ENCODE results near the gene LRFN2.

LRFN2 gene

GRCh38 chr6:40582892-40583291, 4.3 kb downstream of the LRFN2 start:
- no peak overlapping the region for H3K4me3 ChIP-seq (ENCODE audit: low read depth, low read length)
- no peak for TF ChIP-seq CTCF (IDR thresholded peaks at IDR 0.05; ENCODE audit: borderline replicate concordance, insufficient read depth, low read depth, low read length)

- TF ChIP-seq CTCF (IDR thresholded peaks at IDR 0.05; ENCODE audit: borderline replicate concordance, insufficient read depth, low read depth, low read length): no peak
- H3K4me3 ChIP-seq (ENCODE audit: low read depth, low read length): no peak overlapping the region
Measured at GRCh38 chr6:40579101-40579500, 8.1 kb downstream of the LRFN2 start.

GRCh38 chr6:40577672-40578071, 9.5 kb downstream of the LRFN2 start:
- no peak overlapping the region for H3K4me3 ChIP-seq (ENCODE audit: low read depth, low read length)
- TF ChIP-seq CTCF (IDR thresholded peaks at IDR 0.05; ENCODE audit: borderline replicate concordance, insufficient read depth, low read depth, low read length): no peak

- no peak overlapping the region for H3K4me3 ChIP-seq (ENCODE audit: low read depth, low read length)
- no peak for TF ChIP-seq CTCF (IDR thresholded peaks at IDR 0.05; ENCODE audit: borderline replicate concordance, insufficient read depth, low read depth, low read length)
Measured at GRCh38 chr6:40573221-40573620, 13.9 kb downstream of the LRFN2 start.

- H3K4me3 ChIP-seq (ENCODE audit: low read depth, low read length): no peak overlapping the region
- no peak for TF ChIP-seq CTCF (IDR thresholded peaks at IDR 0.05; ENCODE audit: borderline replicate concordance, insufficient read depth, low read depth, low read length)
Measured at GRCh38 chr6:40569162-40569910, 17.8 kb downstream of the LRFN2 start.

GRCh38 chr6:40568062-40568708, 19.0 kb downstream of the LRFN2 start:
- no peak overlapping the region for H3K4me3 ChIP-seq (ENCODE audit: low read depth, low read length)
- no peak for TF ChIP-seq CTCF (IDR thresholded peaks at IDR 0.05; ENCODE audit: borderline replicate concordance, insufficient read depth, low read depth, low read length)

GRCh38 chr6:40563111-40563510, 24.1 kb downstream of the LRFN2 start:
- TF ChIP-seq CTCF (IDR thresholded peaks at IDR 0.05; ENCODE audit: borderline replicate concordance, insufficient read depth, low read depth, low read length): no peak
- no peak overlapping the region for H3K4me3 ChIP-seq (ENCODE audit: low read depth, low read length)
